CD4-positive, alpha-beta memory T cell (primary cell): ENCODE data around the gene SNX15. TPM values are rescaled to one million over a fixed set of nuclear protein-coding genes. Genes with fewer than 3 reads are reported as not detected.

Source experiments
- CTCF ChIA-PET: fragments of 350-600 bp; sonication (Branson Sonifier 250); formaldehyde crosslinking; loops from one replicate; lab custom pipeline; 2021; ENCODE audit warnings: inconsistent platforms; ENCODE audit not compliant: partially characterized antibody; lab: Charles Lee
- POLR2A ChIA-PET: fragments of 350-600 bp; sonication (Branson Sonifier 250); formaldehyde crosslinking; loops from one replicate; lab custom pipeline; 2021; ENCODE audit not compliant: partially characterized antibody; lab: Charles Lee
- DNase-seq, 5 donors: peaks; one replicate each; pipeline versions ENCODE4 v3.0.0 to v3.0.0-alpha.2; 2020 to 2022; ENCODE audit warnings: mixed read lengths in 1 of 5
- H3K27ac ChIP-seq: one replicate; pipeline ENCODE4 v1.7.0; 2013; ENCODE audit warnings: low read depth, low read length
- H3K27me3 ChIP-seq: 2 replicates; pipeline ENCODE4 v1.7.0; 2013; ENCODE audit warnings: mild to moderate bottlenecking, low read length, moderate library complexity; ENCODE audit not compliant: insufficient read depth
- H3K36me3 ChIP-seq: 2 replicates; pipeline ENCODE4 v1.7.0; 2013; ENCODE audit warnings: mild to moderate bottlenecking, low read length, moderate library complexity; ENCODE audit not compliant: insufficient read depth
- H3K4me1 ChIP-seq: 2 replicates; pipeline ENCODE4 v1.7.0; 2013; ENCODE audit warnings: mild to moderate bottlenecking, low read length, moderate library complexity; ENCODE audit not compliant: insufficient read depth
- H3K4me3 ChIP-seq, 2 donors: one replicate each; pipeline ENCODE4 v1.7.0; 2013; ENCODE audit warnings: low read length in 2 of 2, mild to moderate bottlenecking in 1 of 2
- H3K9me3 ChIP-seq, 2 donors: one replicate each; pipeline ENCODE4 v1.7.0; 2013; ENCODE audit warnings: low read length in 2 of 2, control low read depth in 1 of 2; ENCODE audit not compliant: control insufficient read depth in 1 of 2
- H3K27ac Mint-ChIP-seq, 7 donors: one replicate each; pipeline ENCODE4 v1.8.0; 2020 to 2021; ENCODE audit warnings: mixed read lengths in 7 of 7, mild to moderate bottlenecking in 6 of 7, inconsistent platforms in 3 of 7, moderate library complexity in 3 of 7
- H3K27me3 Mint-ChIP-seq, 2 donors: one replicate each; pipeline ENCODE4 v1.8.0; 2020 to 2021; ENCODE audit warnings: mixed read lengths in 2 of 2
- H3K36me3 Mint-ChIP-seq, 2 donors: one replicate each; pipeline ENCODE4 v1.8.0; 2020 to 2021; ENCODE audit warnings: mixed read lengths in 2 of 2, inconsistent platforms in 1 of 2, mild to moderate bottlenecking in 1 of 2
- H3K4me1 Mint-ChIP-seq, 4 donors: one replicate each; pipeline ENCODE4 v1.8.0; 2020 to 2021; ENCODE audit warnings: mixed read lengths in 4 of 4, mild to moderate bottlenecking in 1 of 4
- H3K4me3 Mint-ChIP-seq, 8 donors: one replicate each; pipeline ENCODE4 v1.8.0; 2020 to 2021; ENCODE audit warnings: mixed read lengths in 8 of 8, mild to moderate bottlenecking in 7 of 8, moderate library complexity in 6 of 8, inconsistent platforms in 3 of 8
- H3K9me3 Mint-ChIP-seq, 8 donors: one replicate each; pipeline ENCODE4 v1.8.0; 2020 to 2021; ENCODE audit warnings: mixed read lengths in 8 of 8, mild to moderate bottlenecking in 5 of 8, inconsistent platforms in 3 of 8, moderate library complexity in 1 of 8
- intact Hi-C: fragments of 100-400 bp; cut with micrococcal nuclease; formaldehyde crosslinking; loops from one replicate; pipeline ENCODE4 v1.15.1; 2023
- polyA plus RNA-seq, 2 donors: library from polyadenylated mRNA; unstranded; fragments of 300-500 nt; fragmentation: Illumina TruSeq; gene quantifications; one replicate each; pipeline ENCODE4 v1.2.3, GENCODE V29; 2021
- total RNA-seq, 2 experiments: library from RNA; stranded (reverse); gene quantifications; one replicate each; pipeline ENCODE4 v1.2.3, GENCODE V29; 2021

SNX15 gene
- total and polyA plus RNA-seq, 4 experiments from 2014 or later: 19.8 to 26.7 (median 23.9) TPM

DNA sequence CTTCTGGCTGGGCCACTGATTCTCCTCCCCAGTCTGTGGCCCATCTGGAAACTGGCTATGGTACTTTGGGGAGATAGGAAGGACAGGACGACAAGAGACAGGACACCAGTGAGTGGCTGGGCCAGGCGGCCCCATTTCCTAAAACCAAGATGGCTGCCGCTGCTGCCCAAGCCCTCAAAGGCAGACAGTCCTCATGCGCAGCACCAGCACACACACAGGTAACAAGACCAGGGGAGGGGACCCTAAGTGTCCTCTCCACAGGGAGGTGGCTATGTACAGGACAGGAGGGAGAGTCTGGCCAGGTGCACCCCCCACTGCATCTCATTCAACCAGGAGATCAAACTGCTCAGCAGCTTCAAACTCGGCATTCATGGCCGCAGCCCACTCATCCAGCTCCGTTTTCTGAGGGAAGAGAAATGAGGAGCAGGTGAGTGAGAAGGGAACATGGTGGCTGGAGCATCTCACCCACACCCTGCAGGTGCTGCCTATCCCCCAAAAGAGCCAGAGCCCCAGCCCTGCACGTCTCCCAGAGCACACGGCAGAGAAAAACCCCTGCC lies 51.6 kb downstream of the SNX15 start:
- Histone ChIP-seq H3K27me3 (no peaks in the 10 kb centered on the region), H3K27ac (peak overlapping the region; percentile 35), H3K4me3 (no peak overlapping the region), H3K4me1 (peaks cover 24% of the 10 kb centered on the region), H3K9me3 (no peaks in the 10 kb centered on the region), H3K36me3 (no peaks in the 10 kb centered on the region)
- intact Hi-C loops: loop anchor here (1.0 to 5.0 kb wide), 4 partner anchors 38 to 232 kb away; partner anchors contain the start of genes SAC3D1 and SNX15
- ChIA-PET CTCF (interaction anchor here (0.7 to 9.5 kb wide), 9 partner anchors 10 to 67 kb away, joined by 3 to 57 read pairs (median 4); partner anchors contain the start of genes ARL2, SAC3D1 and SYVN1), POLR2A (interaction anchor here (1.1 to 1.3 kb wide), 2 partner anchors 38 kb away, joined by 3 to 4 read pairs; partner anchors contain the start of genes SAC3D1 and ZNHIT2)
- Mint-ChIP-seq H3K27me3 (no peaks in the 10 kb centered on the region), H3K27ac (peak overlapping the region in 6 of 7 donors; percentile 42 to 93 (median 74)), H3K4me3 (no peak overlapping the region), H3K4me1 (peaks cover 4 to 29% (median 18%) of the 10 kb centered on the region in 4 donors), H3K36me3 (peaks cover 0 to 2% of the 10 kb centered on the region in 2 donors), H3K9me3 (peaks cover 0 to 1% (median 0%) of the 10 kb centered on the region in 8 donors)
- no peak for DNase-seq

- H3K27me3 ChIP-seq: no peaks in the 10 kb centered on the region
- H3K4me1 Mint-ChIP-seq: peaks cover 11 to 46% (median 29%) of the 10 kb centered on the region in 4 donors
- ChIA-PET POLR2A (interaction anchor here (0.7 to 2.4 kb wide), 8 partner anchors 11 to 195 kb away, joined by 3 to 16 read pairs (median 6); partner anchors contain the start of genes FAU, MRPL49, SAC3D1 and VPS51), CTCF (interaction anchor here (0.8 to 1.5 kb wide), 10 partner anchors 12 to 183 kb away, joined by 3 to 5 read pairs (median 4); partner anchors contain the start of genes ARL2, TM7SF2 and ZNHIT2)
- peak in 1 of 5 donors; percentile 4 for DNase-seq
- no peaks in the 10 kb centered on the region for H3K27me3 Mint-ChIP-seq
- H3K9me3 Mint-ChIP-seq: peaks cover 0 to 4% (median 0%) of the 10 kb centered on the region in 8 donors
- peaks cover 29% of the 10 kb centered on the region for H3K36me3 ChIP-seq
- intact Hi-C loops: no loop called here
- H3K4me3 Mint-ChIP-seq: peak overlapping the region; percentile 92 to 96 (median 94)
- H3K27ac ChIP-seq: peak overlapping the region; percentile 94
- H3K4me1 ChIP-seq: peaks cover 32% of the 10 kb centered on the region
- no peaks in the 10 kb centered on the region for H3K9me3 ChIP-seq
- peak overlapping the region; percentile 74 to 75 for H3K4me3 ChIP-seq
- peaks cover 13 to 17% of the 10 kb centered on the region in 2 donors for H3K36me3 Mint-ChIP-seq
- H3K27ac Mint-ChIP-seq: peak overlapping the region; percentile 97 to 99 (median 98)
Measured at GRCh38 chr11:65083134-65083833, 56.0 kb downstream of the SNX15 start.

DNA sequence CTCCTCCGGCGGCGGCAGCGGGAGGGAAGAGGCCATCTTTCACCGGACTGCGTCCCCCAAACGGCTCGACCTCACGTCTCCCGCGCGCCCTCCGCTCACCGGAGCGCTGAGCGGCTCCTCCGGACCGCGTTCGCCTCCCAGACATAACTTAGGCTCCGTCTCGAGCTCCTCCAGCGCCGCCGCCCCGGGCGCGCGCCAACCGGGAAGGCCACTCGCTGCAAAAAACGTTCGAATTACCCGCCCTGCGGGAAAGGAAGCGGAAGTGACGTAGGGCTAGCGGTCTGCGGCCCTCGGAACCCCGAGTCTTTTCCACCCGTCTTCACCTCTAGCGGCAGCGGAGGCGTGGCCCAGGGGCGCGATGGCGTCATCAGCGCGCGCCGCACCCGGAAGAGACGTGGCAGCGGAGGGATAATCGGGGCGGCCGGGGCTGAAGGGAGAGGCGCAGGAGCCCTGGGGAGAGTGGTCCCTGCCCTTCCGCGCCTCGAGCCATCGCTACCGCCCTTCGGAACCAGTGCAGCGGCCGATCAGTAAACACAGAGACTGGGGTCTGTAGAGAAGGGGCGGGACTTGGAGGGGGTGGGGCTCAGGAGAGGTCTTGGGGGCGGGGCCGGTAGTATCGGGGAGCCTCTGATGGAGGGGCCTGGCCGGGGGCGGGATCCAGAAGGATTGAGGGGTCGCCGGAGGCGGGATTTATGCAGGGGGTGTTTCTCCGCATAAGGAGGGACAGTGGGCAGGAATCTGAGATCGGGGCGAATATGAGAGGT lies 56.8 kb downstream of the SNX15 start, which contains the start of the genes CDCA5 and ZFPL1:
Gene CDCA5 (minus strand): TSS at position 207 of the 764 bp plus-strand sequence. CDS start 62 bp downstream, at position 145.
Gene ZFPL1 (plus strand): TSS at position 389 of the 764 bp plus-strand sequence. CDS start 477 bp downstream, outside the sequence.
- Histone ChIP-seq H3K4me3 (peak within 1 kb of the TSS; percentile 74 to 75), H3K27ac (peak within 1 kb of the TSS; percentile 94), H3K36me3 (peaks cover 30% of the 10 kb centered on the region), H3K4me1 (peaks cover 25% of the 10 kb centered on the region), H3K27me3 (no peaks in the 10 kb centered on the region), H3K9me3 (no peaks in the 10 kb centered on the region)
- H3K4me1 Mint-ChIP-seq: peaks cover 9 to 42% (median 26%) of the 10 kb centered on the region in 4 donors
- no peaks in the 10 kb centered on the region for H3K27me3 Mint-ChIP-seq
- ChIA-PET CTCF (interaction anchor here (1.1 to 1.5 kb wide), 6 partner anchors 11 to 71 kb away, joined by 3 to 5 read pairs (median 4); partner anchors contain the start of genes ARL2 and ZNHIT2), POLR2A (interaction anchor here (0.7 to 2.4 kb wide), 8 partner anchors 10 to 196 kb away, joined by 3 to 16 read pairs (median 6); partner anchors contain the start of genes FAU, MRPL49, SAC3D1 and VPS51)
- intact Hi-C loops: loop anchor here (1.0 kb wide), 8 partner anchors 12 to 306 kb away; partner anchors contain the start of genes FAU, MRPL49, PPP2R5B and SF1
- H3K27ac Mint-ChIP-seq: peak within 1 kb of the TSS; percentile 97 to 99 (median 98)
- peak within 1 kb of the TSS; percentile 92 to 96 (median 94) for H3K4me3 Mint-ChIP-seq
- peaks cover 20 to 24% of the 10 kb centered on the region in 2 donors for H3K36me3 Mint-ChIP-seq
- H3K9me3 Mint-ChIP-seq: peaks cover 0 to 4% (median 0%) of the 10 kb centered on the region in 8 donors
- DNase-seq: peak; percentile 94 to 98 (median 97)

DNA sequence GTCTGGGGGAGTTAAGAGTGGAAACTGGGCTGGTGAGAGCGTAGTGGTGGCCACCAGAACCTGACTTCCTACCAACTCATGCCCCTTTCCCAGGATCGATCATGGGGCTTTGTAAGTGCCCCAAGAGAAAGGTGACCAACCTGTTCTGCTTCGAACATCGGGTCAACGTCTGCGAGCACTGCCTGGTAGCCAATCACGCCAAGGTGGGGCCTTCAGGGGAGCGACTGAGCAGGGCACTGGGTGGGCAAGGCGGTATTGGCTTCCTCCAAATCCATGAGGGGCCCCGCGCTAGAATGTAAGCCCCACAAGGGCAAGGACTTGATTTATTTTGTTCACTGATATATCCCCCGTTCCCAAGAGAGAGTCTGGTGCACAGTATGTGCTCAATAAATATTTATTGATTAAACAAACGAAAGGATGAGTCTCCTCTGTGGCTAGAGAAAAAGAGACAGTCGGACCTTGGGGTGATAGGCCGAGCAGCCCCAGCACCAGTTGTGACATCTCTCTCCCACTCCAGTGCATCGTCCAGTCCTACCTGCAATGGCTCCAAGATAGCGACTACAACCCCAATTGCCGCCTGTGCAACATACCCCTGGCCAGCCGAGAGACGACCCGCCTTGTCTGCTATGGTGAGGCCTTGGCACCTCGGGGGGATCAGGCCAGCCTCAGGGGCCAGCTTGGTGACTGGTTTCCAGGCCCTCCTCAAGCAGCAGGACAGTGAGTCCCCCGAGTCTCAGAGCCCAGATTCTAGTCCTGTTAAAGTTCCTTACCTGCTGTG lies 57.5 kb downstream of the SNX15 start:
- H3K27ac Mint-ChIP-seq: peak overlapping the region; percentile 97 to 99 (median 98)
- H3K9me3 Mint-ChIP-seq: peaks cover 0 to 4% (median 0%) of the 10 kb centered on the region in 8 donors
- ChIA-PET POLR2A (interaction anchor here (0.8 to 3.0 kb wide), 7 partner anchors 9 to 37 kb away, joined by 3 to 17 read pairs (median 4); partner anchors contain the start of genes FAU, MRPL49, TM7SF2 and VPS51), CTCF (interaction anchor here (1.0 to 1.8 kb wide), 8 partner anchors 10 to 70 kb away, joined by 3 to 9 read pairs (median 4); partner anchors contain the start of genes ARL2 and SAC3D1)
- Histone ChIP-seq H3K36me3 (peaks cover 37% of the 10 kb centered on the region), H3K4me1 (peaks cover 24% of the 10 kb centered on the region), H3K27me3 (no peaks in the 10 kb centered on the region), H3K9me3 (no peaks in the 10 kb centered on the region), H3K27ac (peak overlapping the region; percentile 94), H3K4me3 (peak overlapping the region; percentile 50 to 75)
- intact Hi-C loops: loop anchor here (1.0 kb wide), 8 partner anchors 12 to 306 kb away; partner anchors contain the start of genes FAU, MRPL49, PPP2R5B and SF1
- H3K4me3 Mint-ChIP-seq: peak overlapping the region; percentile 92 to 96 (median 94)
- H3K36me3 Mint-ChIP-seq: peaks cover 28 to 29% of the 10 kb centered on the region in 2 donors
- no peak for DNase-seq
- no peaks in the 10 kb centered on the region for H3K27me3 Mint-ChIP-seq
- H3K4me1 Mint-ChIP-seq: peaks cover 9 to 42% (median 25%) of the 10 kb centered on the region in 4 donors

- Mint-ChIP-seq H3K4me3 (peak overlapping the region; percentile 22 to 96 (median 94)), H3K27me3 (no peaks in the 10 kb centered on the region), H3K27ac (peak overlapping the region; percentile 97 to 99 (median 98)), H3K9me3 (peaks cover 0 to 4% (median 0%) of the 10 kb centered on the region in 8 donors), H3K36me3 (peaks cover 28 to 29% of the 10 kb centered on the region in 2 donors), H3K4me1 (peaks cover 9 to 42% (median 25%) of the 10 kb centered on the region in 4 donors)
- Histone ChIP-seq H3K27me3 (no peaks in the 10 kb centered on the region), H3K9me3 (no peaks in the 10 kb centered on the region), H3K27ac (no peak overlapping the region), H3K4me1 (peaks cover 24% of the 10 kb centered on the region), H3K4me3 (no peak overlapping the region), H3K36me3 (peaks cover 38% of the 10 kb centered on the region)
- intact Hi-C loops: no loop called here
- DNase-seq: no peak
- ChIA-PET POLR2A (interaction anchor here (0.6 to 3.0 kb wide), 8 partner anchors 9 to 46 kb away, joined by 3 to 17 read pairs (median 4); partner anchors contain the start of genes FAU, MRPL49, TM7SF2 and VPS51), CTCF (interaction anchor here (1.0 to 1.8 kb wide), 8 partner anchors 9 to 71 kb away, joined by 3 to 9 read pairs (median 4); partner anchors contain the start of genes ARL2 and SAC3D1)
Measured at GRCh38 chr11:65085446-65085845, 58.2 kb downstream of the SNX15 start.
